ENCODE measurements around the gene SLC13A4. TPM values are rescaled to one million over a fixed set of nuclear protein-coding genes. Genes with fewer than 3 reads are reported as not detected.

SLC13A4 gene
- total RNA-seq, 1 donor from 2014 or later: not detected

DNA sequence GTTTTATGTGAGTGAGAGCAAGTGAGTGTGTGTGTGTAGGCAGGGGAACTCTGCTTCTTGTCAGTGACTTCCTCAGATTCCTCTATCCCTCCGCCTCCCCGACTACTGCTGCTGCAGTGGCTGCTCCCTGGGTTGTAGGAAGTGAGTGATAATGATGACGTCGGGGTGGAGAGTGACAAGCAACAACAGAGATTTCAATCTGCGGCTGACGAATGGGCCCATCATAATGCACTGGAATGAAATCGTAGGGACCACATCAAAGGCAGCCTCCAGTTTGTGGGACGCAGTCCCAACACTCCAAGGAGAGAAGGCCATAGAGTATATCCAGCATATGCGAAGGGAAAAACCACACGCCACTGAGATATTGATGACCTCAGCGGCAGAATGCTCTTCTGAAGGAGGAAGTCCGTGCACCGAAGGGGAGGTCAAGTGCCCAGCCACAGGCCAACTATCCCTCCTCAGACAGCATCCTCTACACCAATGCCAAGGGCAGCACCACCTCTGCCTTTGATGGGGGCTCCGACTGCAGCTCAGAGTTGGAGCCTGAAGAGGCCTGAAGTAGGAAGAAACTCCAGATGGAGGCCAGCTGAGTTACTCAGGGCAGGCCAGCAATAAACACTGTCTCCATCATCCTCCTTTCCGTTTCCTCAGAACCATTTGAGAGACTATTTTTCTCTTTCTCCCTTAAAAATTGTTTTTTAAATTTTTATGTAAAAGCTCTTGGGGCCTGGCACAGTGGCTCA is 77.0 kb downstream of the SLC13A4 start:
- DNase-seq (ENCODE audit: low spot score): no peak
- Mint-ChIP-seq H3K27me3 (ENCODE audit: unreplicated experiment) (peaks cover 2% of the 10 kb centered on the region), H3K4me1 (ENCODE audit: unreplicated experiment) (peaks cover 22% of the 10 kb centered on the region), H3K4me3 (ENCODE audit: unreplicated experiment) (no peak overlapping the region), H3K36me3 (ENCODE audit: low read depth, unreplicated experiment) (peaks cover under 1% of the 10 kb centered on the region), H3K9me3 (ENCODE audit: unreplicated experiment) (no peaks in the 10 kb centered on the region), H3K27ac (ENCODE audit: unreplicated experiment) (no peak overlapping the region)
- TF ChIP-seq, protein P1, sequence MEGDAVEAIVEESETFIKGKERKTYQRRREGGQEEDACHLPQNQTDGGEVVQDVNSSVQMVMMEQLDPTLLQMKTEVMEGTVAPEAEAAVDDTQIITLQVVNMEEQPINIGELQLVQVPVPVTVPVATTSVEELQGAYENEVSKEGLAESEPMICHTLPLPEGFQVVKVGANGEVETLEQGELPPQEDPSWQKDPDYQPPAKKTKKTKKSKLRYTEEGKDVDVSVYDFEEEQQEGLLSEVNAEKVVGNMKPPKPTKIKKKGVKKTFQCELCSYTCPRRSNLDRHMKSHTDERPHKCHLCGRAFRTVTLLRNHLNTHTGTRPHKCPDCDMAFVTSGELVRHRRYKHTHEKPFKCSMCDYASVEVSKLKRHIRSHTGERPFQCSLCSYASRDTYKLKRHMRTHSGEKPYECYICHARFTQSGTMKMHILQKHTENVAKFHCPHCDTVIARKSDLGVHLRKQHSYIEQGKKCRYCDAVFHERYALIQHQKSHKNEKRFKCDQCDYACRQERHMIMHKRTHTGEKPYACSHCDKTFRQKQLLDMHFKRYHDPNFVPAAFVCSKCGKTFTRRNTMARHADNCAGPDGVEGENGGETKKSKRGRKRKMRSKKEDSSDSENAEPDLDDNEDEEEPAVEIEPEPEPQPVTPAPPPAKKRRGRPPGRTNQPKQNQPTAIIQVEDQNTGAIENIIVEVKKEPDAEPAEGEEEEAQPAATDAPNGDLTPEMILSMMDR (IDR thresholded peaks at IDR 0.05; ENCODE audit: unreplicated experiment): no peak

DNA sequence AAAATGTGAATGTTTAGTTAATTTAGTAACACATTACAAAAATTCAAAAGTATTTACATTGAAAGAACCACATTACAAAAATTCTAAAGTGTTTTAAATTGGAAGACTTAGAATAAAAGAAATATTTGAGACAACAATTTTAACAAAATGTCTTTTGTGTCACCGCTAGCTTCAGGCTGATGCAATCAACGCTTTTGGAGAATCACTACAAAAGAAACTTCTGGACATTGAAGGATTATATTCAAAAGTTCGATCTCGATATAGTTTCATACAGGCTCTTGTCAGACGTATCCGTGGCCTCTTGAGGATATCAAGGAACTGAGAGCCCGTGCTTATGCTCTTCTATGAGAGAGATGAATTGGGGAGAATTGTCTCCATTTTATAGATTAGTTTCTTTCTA is 79.8 kb downstream of the SLC13A4 start:
- Mint-ChIP-seq H3K4me1 (ENCODE audit: unreplicated experiment) (peaks cover 20% of the 10 kb centered on the region), H3K27me3 (ENCODE audit: unreplicated experiment) (peaks cover 2% of the 10 kb centered on the region), H3K27ac (ENCODE audit: unreplicated experiment) (peak overlapping the region; percentile 57), H3K9me3 (ENCODE audit: unreplicated experiment) (no peaks in the 10 kb centered on the region), H3K36me3 (ENCODE audit: low read depth, unreplicated experiment) (peaks cover 16% of the 10 kb centered on the region), H3K4me3 (ENCODE audit: unreplicated experiment) (no peak overlapping the region)
- TF ChIP-seq, protein P1 (IDR thresholded peaks at IDR 0.05; ENCODE audit: unreplicated experiment): no peak
- DNase-seq (ENCODE audit: low spot score): no peak

DNA sequence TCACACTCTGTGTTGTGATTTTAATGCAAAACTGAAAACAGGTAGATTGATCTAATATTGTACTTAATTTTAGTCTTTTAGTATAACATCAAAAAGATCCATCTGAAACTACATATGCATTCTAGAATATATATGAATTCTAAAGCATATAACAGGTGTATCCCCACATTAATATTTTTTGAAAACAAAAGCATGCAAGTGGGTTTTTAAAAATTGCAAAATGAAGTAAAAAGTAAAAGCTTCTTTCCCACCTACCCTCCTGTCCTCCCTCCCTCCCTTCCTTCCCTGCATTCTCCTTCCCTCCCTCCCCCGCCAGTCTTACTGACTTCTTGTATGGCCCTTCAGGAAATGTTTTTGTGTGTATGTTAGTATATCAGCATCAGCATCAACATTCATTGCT is 80.2 kb downstream of the SLC13A4 start:
- DNase-seq (ENCODE audit: low spot score): no peak
- no peaks in the 10 kb centered on the region for H3K9me3 Mint-ChIP-seq (ENCODE audit: unreplicated experiment)
- peaks cover 16% of the 10 kb centered on the region for H3K36me3 Mint-ChIP-seq (ENCODE audit: low read depth, unreplicated experiment)
- peaks cover 15% of the 10 kb centered on the region for H3K4me1 Mint-ChIP-seq (ENCODE audit: unreplicated experiment)
- H3K27me3 Mint-ChIP-seq (ENCODE audit: unreplicated experiment): no peaks in the 10 kb centered on the region
- TF ChIP-seq, protein P1 (IDR thresholded peaks at IDR 0.05; ENCODE audit: unreplicated experiment): no peak
- peak overlapping the region; percentile 57 for H3K27ac Mint-ChIP-seq (ENCODE audit: unreplicated experiment)
- H3K4me3 Mint-ChIP-seq (ENCODE audit: unreplicated experiment): no peak overlapping the region

DNA sequence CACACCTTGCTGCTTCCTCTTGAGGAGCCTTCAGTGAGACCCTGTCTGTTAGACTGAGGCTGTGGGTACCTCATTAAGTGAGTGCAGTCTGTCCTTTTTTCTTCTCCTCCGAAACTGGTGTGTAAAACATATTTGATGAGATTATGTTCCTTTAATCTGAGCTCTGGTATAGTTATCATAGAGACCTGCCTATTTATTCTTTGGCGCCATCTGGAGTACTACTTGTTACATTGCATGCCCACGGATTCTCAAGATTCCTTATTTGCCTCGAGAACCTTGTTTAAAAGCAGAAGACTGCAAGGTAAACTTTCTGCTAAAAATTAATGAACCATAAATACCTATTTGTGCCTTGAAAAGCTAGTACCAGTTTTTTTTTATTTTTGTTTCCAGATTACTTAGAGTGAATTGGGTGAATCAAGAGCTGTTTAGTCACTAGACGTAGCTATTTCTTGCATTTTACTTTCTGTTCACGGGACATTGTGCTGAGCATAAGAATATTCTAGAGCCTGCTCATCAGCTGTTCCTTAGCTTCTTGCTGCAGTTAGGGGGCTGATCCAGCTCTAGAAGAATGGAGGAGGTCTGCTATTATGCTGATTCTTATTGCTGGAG is 82.6 kb downstream of the SLC13A4 start:
- H3K4me3 Mint-ChIP-seq (ENCODE audit: unreplicated experiment): no peak overlapping the region
- H3K4me1 Mint-ChIP-seq (ENCODE audit: unreplicated experiment): peaks cover 11% of the 10 kb centered on the region
- TF ChIP-seq, protein P1 (IDR thresholded peaks at IDR 0.05; ENCODE audit: unreplicated experiment): peak; percentile 55
- H3K27ac Mint-ChIP-seq (ENCODE audit: unreplicated experiment): no peak overlapping the region
- H3K9me3 Mint-ChIP-seq (ENCODE audit: unreplicated experiment): no peaks in the 10 kb centered on the region
- H3K27me3 Mint-ChIP-seq (ENCODE audit: unreplicated experiment): no peaks in the 10 kb centered on the region
- H3K36me3 Mint-ChIP-seq (ENCODE audit: low read depth, unreplicated experiment): peaks cover 26% of the 10 kb centered on the region
- no peak for DNase-seq (ENCODE audit: low spot score)

DNA sequence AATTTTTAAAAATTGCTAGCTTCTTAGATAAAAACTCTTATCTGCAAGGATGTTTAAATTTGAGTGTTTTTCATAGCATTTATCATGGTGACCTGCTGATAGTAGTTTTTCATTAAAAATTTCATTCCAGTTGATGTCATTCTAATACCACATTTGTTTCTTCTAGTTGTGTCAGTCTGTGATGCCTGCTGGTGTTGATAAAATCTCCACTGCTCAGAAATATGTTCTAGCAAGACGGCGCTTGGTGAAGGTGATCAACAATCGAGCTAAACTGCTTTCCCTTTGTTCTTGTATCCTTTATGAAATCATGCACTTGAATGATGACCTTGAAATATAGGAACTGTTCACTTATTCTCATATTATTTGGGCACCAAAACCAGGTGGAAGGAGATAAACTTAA is 83.3 kb downstream of the SLC13A4 start:
- H3K4me3 Mint-ChIP-seq (ENCODE audit: unreplicated experiment): no peak overlapping the region
- TF ChIP-seq, protein P1 (IDR thresholded peaks at IDR 0.05; ENCODE audit: unreplicated experiment): no peak
- H3K27me3 Mint-ChIP-seq (ENCODE audit: unreplicated experiment): no peaks in the 10 kb centered on the region
- DNase-seq (ENCODE audit: low spot score): no peak
- H3K27ac Mint-ChIP-seq (ENCODE audit: unreplicated experiment): no peak overlapping the region
- H3K36me3 Mint-ChIP-seq (ENCODE audit: low read depth, unreplicated experiment): peaks cover 26% of the 10 kb centered on the region
- no peaks in the 10 kb centered on the region for H3K9me3 Mint-ChIP-seq (ENCODE audit: unreplicated experiment)
- peaks cover 13% of the 10 kb centered on the region for H3K4me1 Mint-ChIP-seq (ENCODE audit: unreplicated experiment)
